Fibroblast of the aortic adventitia (primary cell): ENCODE data around the gene TRPM7. TPM values are rescaled to one million over a fixed set of nuclear protein-coding genes. Genes with fewer than 3 reads are reported as not detected.

Experiments
- DNase-seq: peaks from one replicate; pipeline ENCODE4 v3.0.0-alpha.2; 2010; ENCODE audit warnings: low read depth
- H3K4me3 ChIP-seq: 2 replicates; pipeline ENCODE4 v1.5.1; 2011; ENCODE audit warnings: low read depth, mild to moderate bottlenecking, control low read depth, low read length, moderate library complexity
- small RNA-seq: library from RNA; depleted of rRNA; stranded (forward); fragments of <200 nt; gene quantifications from one replicate; pipeline ENCODE3, GENCODE V24; 2012
- total RNA-seq: library from RNA; depleted of rRNA; stranded (reverse); fragments of >200 nt; gene quantifications from 2 replicates; pipeline ENCODE4 v1.2.3, GENCODE V29; 2012; ENCODE audit warnings: low replicate concordance
- TF ChIP-seq, protein P1 (sequence below): IDR thresholded peaks from 2 replicates; pipeline ENCODE4 v1.5.1; 2011; ENCODE audit warnings: mild to moderate bottlenecking, low read length, control low read depth, inconsistent platforms; ENCODE audit not compliant: insufficient read depth

Gene TRPM7
- total RNA-seq, 1 donor, result 101 TPM

DNA sequence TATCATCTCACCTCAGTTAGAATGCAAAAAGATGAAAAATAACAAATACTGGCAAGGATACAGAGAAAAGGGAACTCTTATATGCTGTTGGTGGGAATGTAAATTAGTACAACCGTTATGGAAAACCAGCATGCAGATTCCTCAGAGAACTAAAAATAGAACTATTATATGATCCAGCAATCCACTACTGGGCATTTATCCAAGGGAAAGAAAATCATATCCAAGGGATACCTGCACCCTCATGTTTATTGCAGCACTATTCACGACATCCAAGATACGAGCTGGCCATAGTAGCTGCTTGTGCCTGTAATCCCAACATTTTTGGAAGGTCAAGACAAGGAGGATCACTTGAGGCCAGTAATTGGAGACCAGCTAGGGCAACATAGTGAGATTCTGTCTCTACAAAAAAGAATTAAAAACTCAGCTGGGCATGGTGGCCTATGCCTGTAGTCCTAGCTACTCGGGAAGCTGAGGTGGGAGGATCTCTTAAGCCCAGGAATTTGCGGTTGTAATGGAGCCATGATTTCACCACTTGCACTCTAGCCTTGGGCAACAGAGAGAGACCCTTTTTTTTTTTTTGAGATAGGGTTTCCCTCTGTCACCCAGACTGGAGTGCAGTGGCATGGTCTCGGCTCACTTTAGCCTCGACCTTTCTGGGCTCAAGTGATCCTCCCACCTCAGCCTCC, 166.7 kb downstream of the TRPM7 start:
- no peak overlapping the region for H3K4me3 ChIP-seq
- TF ChIP-seq, protein P1, sequence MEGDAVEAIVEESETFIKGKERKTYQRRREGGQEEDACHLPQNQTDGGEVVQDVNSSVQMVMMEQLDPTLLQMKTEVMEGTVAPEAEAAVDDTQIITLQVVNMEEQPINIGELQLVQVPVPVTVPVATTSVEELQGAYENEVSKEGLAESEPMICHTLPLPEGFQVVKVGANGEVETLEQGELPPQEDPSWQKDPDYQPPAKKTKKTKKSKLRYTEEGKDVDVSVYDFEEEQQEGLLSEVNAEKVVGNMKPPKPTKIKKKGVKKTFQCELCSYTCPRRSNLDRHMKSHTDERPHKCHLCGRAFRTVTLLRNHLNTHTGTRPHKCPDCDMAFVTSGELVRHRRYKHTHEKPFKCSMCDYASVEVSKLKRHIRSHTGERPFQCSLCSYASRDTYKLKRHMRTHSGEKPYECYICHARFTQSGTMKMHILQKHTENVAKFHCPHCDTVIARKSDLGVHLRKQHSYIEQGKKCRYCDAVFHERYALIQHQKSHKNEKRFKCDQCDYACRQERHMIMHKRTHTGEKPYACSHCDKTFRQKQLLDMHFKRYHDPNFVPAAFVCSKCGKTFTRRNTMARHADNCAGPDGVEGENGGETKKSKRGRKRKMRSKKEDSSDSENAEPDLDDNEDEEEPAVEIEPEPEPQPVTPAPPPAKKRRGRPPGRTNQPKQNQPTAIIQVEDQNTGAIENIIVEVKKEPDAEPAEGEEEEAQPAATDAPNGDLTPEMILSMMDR, result no peak
- DNase-seq, result peak; percentile 47

DNA sequence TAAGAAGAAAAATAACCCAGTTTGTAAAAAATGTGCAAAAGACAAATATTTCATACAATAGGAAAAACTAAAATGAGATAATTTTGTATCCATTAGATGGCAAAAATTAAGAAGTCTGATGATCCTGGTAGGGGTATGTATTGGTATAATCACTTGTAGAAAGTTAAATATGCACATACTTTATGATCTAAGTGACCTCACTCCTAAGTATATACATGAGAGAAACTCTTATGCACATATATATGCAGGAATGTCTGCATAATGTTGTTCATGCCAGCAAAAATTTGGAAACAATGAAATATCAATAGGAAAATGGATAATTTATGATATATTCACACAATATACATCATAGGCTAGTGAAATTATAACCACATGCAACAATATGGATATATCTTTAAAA, 173.6 kb downstream of the TRPM7 start:
- DNase-seq, result no peak
- no peak overlapping the region for H3K4me3 ChIP-seq
- TF ChIP-seq, protein P1, result no peak

Small RNA genes lying within 50 kb of the gene (small RNA-seq; reads per million reads assigned to genes)
- gene RN7SL354P, result not detected

Other genes starting within 250 kb of the TRPM7 start
- gene USP50, start 140.1 kb downstream of the TRPM7 start, total RNA-seq, result 0.72 TPM in 1 of 2 replicates, not detected in the other
- 51.9 and 128 TPM in 2 replicates for gene SPPL2A, start 78.9 kb upstream of the TRPM7 start, total RNA-seq
- gene AP4E1, start 221.9 kb upstream of the TRPM7 start, total RNA-seq, result 12.2 and 17.1 TPM in 2 replicates